SK-N-SH (cell line): ENCODE results near the gene ZNF346. TPM values are rescaled to one million over a fixed set of nuclear protein-coding genes. Genes with fewer than 3 reads are reported as not detected.

Experiments
- CTCF ChIA-PET: fragments of 300-600, 350-600 bp; formaldehyde crosslinking; extraction: SDS; loops from one replicate; lab custom pipeline; 2021; lab: Yijun Ruan, JAX
- POLR2A ChIA-PET: fragments of 350-600 bp; sonication (Branson Sonifier 250); formaldehyde crosslinking; extraction: SDS; loops from one replicate; lab custom pipeline; 2020; ENCODE audit warnings: antibody characterized with exemption, inconsistent platforms; lab: Yijun Ruan, JAX
- DNase-seq: peaks from one replicate; pipeline ENCODE4 v3.0.0; 2012
- H2AFZ ChIP-seq: fragments of 200-600 bp; sonication (generic); 2 replicates; pipeline ENCODE4 v1.8.1; 2016; ENCODE audit warnings: antibody characterized with exemption, mild to moderate bottlenecking, low read depth
- H3F3A ChIP-seq: fragments of 200-600 bp; sonication (generic); replicated peaks from 2 replicates; pipeline ENCODE3; 2016; ENCODE audit warnings: antibody characterized with exemption, mild to moderate bottlenecking; ENCODE audit not compliant: insufficient read depth
- H3K27ac ChIP-seq, 2 experiments: fragments of 200-500 bp in 1 of 2; fragments of 200-600 bp in 1 of 2; sonication (Bioruptor generic) in 1 of 2; sonication (generic), shearing (Covaris generic) in 1 of 2; 2 replicates each; pipeline versions ENCODE4 v1.5.1 to v1.6.1; 2014 to 2016; ENCODE audit warnings: low read depth in 2 of 2, inconsistent platforms in 1 of 2, low read length in 1 of 2, mild to moderate bottlenecking in 1 of 2, mixed read lengths in 1 of 2
- H3K27me3 ChIP-seq: fragments of 200-600 bp; sonication (generic), shearing (Covaris generic); 2 replicates; pipeline ENCODE4 v1.6.1; 2016; ENCODE audit warnings: mixed run types; ENCODE audit not compliant: insufficient read depth
- H3K36me3 ChIP-seq, 2 experiments: fragments of 200-500 bp in 1 of 2; fragments of 200-600 bp in 1 of 2; sonication (Bioruptor generic) in 1 of 2; sonication (generic) in 1 of 2; replicated peaks in 1 of 2; 2 replicates each; pipeline versions ENCODE3 to v1.5.1; 2014 to 2016; ENCODE audit warnings: low read length in 1 of 2, mild to moderate bottlenecking in 1 of 2; ENCODE audit not compliant: insufficient read depth in 2 of 2, control insufficient read depth in 1 of 2
- H3K4me1 ChIP-seq, 2 experiments: fragments of 200-500 bp in 1 of 2; fragments of 200-600 bp in 1 of 2; sonication (Bioruptor generic) in 1 of 2; sonication (generic), shearing (Covaris generic) in 1 of 2; 2 replicates each; pipeline versions ENCODE4 v1.5.1 to v1.6.1; 2014 to 2016; ENCODE audit warnings: low read depth in 1 of 2, low read length in 1 of 2, mixed run types in 1 of 2; ENCODE audit not compliant: insufficient read depth in 2 of 2, control insufficient read depth in 1 of 2
- H3K4me2 ChIP-seq: fragments of 200-600 bp; sonication (generic), shearing (Covaris generic); 2 replicates; pipeline ENCODE4 v1.6.1; 2017; ENCODE audit warnings: mixed run types
- H3K4me3 ChIP-seq, 2 experiments: fragments of 200-500 bp in 1 of 2; fragments of 200-600 bp in 1 of 2; sonication (Bioruptor generic) in 1 of 2; sonication (generic), shearing (Covaris generic) in 1 of 2; 2 replicates each; pipeline versions ENCODE4 v1.5.1 to v1.8.1; 2014 to 2016; ENCODE audit warnings: low read depth in 2 of 2, inconsistent platforms in 1 of 2, low read length in 1 of 2, mild to moderate bottlenecking in 1 of 2, mixed read lengths in 1 of 2, moderate library complexity in 1 of 2
- H3K79me2 ChIP-seq: fragments of 200-600 bp; sonication (generic); 2 replicates; pipeline ENCODE4 v1.8.1; 2017; ENCODE audit warnings: mild to moderate bottlenecking; ENCODE audit not compliant: insufficient read depth
- H3K9ac ChIP-seq: fragments of 200-600 bp; sonication (generic); 2 replicates; pipeline ENCODE4 v1.6.1; 2017; ENCODE audit warnings: mixed run types
- H3K9me2 ChIP-seq: fragments of 200-600 bp; sonication (generic); 2 replicates; pipeline ENCODE4 v1.6.1; 2017; ENCODE audit warnings: mixed run types
- H3K9me3 ChIP-seq: fragments of 200-600 bp; sonication (generic); 2 replicates; pipeline ENCODE4 v1.6.1; 2017; ENCODE audit warnings: mixed run types, mild to moderate bottlenecking, moderate library complexity
- H4K20me1 ChIP-seq: fragments of 200-600 bp; sonication (generic); 2 replicates; pipeline ENCODE4 v1.6.1; 2017; ENCODE audit warnings: mild to moderate bottlenecking, mixed run types; ENCODE audit not compliant: insufficient read depth
- EP300 ChIP-seq, 2 experiments: IDR thresholded peaks; 2 replicates each; pipeline versions ENCODE4 v1.4.0 to v1.6.1; 2012; ENCODE audit warnings: borderline replicate concordance in 1 of 2, low read depth in 1 of 2, low read length in 1 of 2
- EZH2phosphoT487 ChIP-seq: fragments of 200-600 bp; sonication (generic); IDR thresholded peaks from 2 replicates; pipeline ENCODE4 v1.6.1; 2017; ENCODE audit warnings: low read depth, mixed run types, mild to moderate bottlenecking, antibody characterized with exemption, moderate library complexity, borderline replicate concordance
- FOXJ3 ChIP-seq: sonication (generic); formaldehyde crosslinking; IDR thresholded peaks from 2 replicates; pipeline ENCODE4 v1.5.1; 2020; ENCODE audit warnings: mild to moderate bottlenecking, missing genetic modification reagents
- POLR2AphosphoS5 ChIP-seq: IDR thresholded peaks from 2 replicates; pipeline ENCODE4 v1.6.1; 2012; ENCODE audit warnings: low read depth, low read length
- RCOR1 ChIP-seq: fragments of 150-350 bp; IDR thresholded peaks from 2 replicates; pipeline ENCODE4 v1.6.1; 2017; ENCODE audit warnings: antibody characterized with exemption, low read length
- RXRA ChIP-seq: IDR thresholded peaks from 2 replicates; pipeline ENCODE4 v1.4.0; 2012; ENCODE audit warnings: low read depth, mild to moderate bottlenecking, borderline replicate concordance
- TCF12 ChIP-seq: IDR thresholded peaks from 2 replicates; pipeline ENCODE4 v1.4.0; 2012
- WGBS: methylation state at CpG from one replicate; pipeline ENCODE4 v1.1.6; 2017; ENCODE audit warnings: low lambda C conversion rate; 5-methylcytosine and 5-hydroxymethylcytosine counted together
- polyA plus RNA-seq, 3 experiments: library from polyadenylated mRNA; depleted of rRNA; stranded (reverse); fragments of >200 nt; gene quantifications; 2 replicates each; pipeline ENCODE4 v1.2.3, GENCODE V29; 2012
- TF ChIP-seq, protein P1 (sequence below): IDR thresholded peaks from 2 replicates; pipeline ENCODE4 v1.4.0; 2012; ENCODE audit warnings: low read depth, borderline replicate concordance
- TF ChIP-seq, protein P2 (sequence below): IDR thresholded peaks from 2 replicates; pipeline ENCODE4; 2012
- TF ChIP-seq, protein P3 (sequence below): IDR thresholded peaks from 2 replicates; pipeline ENCODE4 v1.6.1; 2012; ENCODE audit warnings: mild to moderate bottlenecking, low read depth, low read length, moderate library complexity
- TF ChIP-seq, protein P4 (sequence below): IDR thresholded peaks from 2 replicates; pipeline ENCODE4 v1.4.0; 2012; ENCODE audit warnings: low read depth

Gene ZNF346
- polyA plus RNA-seq, 1 of the 3 experiments (the other 2 are of a cell fraction) = 15.1 TPM

DNA sequence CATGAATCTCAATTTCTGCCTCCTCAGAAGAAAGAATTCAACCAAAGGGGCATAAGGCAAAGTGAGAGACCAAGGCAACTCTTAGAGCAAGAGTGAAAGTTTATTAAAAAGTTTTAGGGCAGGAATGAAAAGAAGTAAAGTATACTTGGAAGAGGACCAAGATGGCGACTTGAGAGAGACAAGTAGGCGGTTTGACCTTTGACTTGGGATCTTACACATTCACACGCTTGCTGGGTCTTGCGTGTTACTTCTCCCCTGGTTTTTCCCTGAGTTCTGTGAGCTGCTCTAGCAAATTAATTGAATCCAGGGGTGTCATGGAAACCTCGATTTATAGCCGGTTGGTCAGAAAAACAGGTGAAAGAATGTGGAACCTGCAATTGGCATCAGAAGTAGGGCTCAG is 7.0 kb downstream of the ZNF346 start:
- Histone ChIP-seq H3K27ac (no peak overlapping the region), H3K9me3 (peaks cover 8% of the 10 kb centered on the region; the same call in 1 of the 2 replicates), H3K9me2 (no peaks in the 10 kb centered on the region), H3K9ac (no peak overlapping the region), H3K4me3 (no peak overlapping the region), H3K4me2 (no peak overlapping the region), H3K4me1 (no peaks in the 10 kb centered on the region), H3K27me3 (no peaks in the 10 kb centered on the region), H4K20me1 (0 out of 2 replicates have a peak, but pooled peaks cover 3% of the 10 kb centered on the region), H3K36me3 (peaks cover 5 to 36% of the 10 kb centered on the region in 2 experiments), H2AFZ (no peak overlapping the region), H3F3A (peaks cover 4% of the 10 kb centered on the region), H3K79me2 (peaks cover 93% of the 10 kb centered on the region)
- ChIA-PET POLR2A (no interaction called here), CTCF (interaction anchor here (3.3 kb wide), 1 partner anchor 42 kb away, joined by 9 read pairs; no protein-coding TSS in a partner anchor)
- no peak for DNase-seq
- 97% methylated on average over 6 of the region's 6 CpGs for WGBS
- TF ChIP-seq, protein P1, sequence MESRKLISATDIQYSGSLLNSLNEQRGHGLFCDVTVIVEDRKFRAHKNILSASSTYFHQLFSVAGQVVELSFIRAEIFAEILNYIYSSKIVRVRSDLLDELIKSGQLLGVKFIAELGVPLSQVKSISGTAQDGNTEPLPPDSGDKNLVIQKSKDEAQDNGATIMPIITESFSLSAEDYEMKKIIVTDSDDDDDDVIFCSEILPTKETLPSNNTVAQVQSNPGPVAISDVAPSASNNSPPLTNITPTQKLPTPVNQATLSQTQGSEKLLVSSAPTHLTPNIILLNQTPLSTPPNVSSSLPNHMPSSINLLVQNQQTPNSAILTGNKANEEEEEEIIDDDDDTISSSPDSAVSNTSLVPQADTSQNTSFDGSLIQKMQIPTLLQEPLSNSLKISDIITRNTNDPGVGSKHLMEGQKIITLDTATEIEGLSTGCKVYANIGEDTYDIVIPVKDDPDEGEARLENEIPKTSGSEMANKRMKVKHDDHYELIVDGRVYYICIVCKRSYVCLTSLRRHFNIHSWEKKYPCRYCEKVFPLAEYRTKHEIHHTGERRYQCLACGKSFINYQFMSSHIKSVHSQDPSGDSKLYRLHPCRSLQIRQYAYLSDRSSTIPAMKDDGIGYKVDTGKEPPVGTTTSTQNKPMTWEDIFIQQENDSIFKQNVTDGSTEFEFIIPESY = no peak
- TF ChIP-seq POLR2AphosphoS5 = no peak
- TF ChIP-seq RCOR1 = no peak
- TF ChIP-seq, protein P2, sequence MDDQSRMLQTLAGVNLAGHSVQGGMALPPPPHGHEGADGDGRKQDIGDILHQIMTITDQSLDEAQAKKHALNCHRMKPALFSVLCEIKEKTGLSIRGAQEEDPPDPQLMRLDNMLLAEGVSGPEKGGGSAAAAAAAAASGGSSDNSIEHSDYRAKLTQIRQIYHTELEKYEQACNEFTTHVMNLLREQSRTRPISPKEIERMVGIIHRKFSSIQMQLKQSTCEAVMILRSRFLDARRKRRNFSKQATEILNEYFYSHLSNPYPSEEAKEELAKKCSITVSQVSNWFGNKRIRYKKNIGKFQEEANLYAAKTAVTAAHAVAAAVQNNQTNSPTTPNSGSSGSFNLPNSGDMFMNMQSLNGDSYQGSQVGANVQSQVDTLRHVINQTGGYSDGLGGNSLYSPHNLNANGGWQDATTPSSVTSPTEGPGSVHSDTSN = no peak
- TF ChIP-seq, protein P3, sequence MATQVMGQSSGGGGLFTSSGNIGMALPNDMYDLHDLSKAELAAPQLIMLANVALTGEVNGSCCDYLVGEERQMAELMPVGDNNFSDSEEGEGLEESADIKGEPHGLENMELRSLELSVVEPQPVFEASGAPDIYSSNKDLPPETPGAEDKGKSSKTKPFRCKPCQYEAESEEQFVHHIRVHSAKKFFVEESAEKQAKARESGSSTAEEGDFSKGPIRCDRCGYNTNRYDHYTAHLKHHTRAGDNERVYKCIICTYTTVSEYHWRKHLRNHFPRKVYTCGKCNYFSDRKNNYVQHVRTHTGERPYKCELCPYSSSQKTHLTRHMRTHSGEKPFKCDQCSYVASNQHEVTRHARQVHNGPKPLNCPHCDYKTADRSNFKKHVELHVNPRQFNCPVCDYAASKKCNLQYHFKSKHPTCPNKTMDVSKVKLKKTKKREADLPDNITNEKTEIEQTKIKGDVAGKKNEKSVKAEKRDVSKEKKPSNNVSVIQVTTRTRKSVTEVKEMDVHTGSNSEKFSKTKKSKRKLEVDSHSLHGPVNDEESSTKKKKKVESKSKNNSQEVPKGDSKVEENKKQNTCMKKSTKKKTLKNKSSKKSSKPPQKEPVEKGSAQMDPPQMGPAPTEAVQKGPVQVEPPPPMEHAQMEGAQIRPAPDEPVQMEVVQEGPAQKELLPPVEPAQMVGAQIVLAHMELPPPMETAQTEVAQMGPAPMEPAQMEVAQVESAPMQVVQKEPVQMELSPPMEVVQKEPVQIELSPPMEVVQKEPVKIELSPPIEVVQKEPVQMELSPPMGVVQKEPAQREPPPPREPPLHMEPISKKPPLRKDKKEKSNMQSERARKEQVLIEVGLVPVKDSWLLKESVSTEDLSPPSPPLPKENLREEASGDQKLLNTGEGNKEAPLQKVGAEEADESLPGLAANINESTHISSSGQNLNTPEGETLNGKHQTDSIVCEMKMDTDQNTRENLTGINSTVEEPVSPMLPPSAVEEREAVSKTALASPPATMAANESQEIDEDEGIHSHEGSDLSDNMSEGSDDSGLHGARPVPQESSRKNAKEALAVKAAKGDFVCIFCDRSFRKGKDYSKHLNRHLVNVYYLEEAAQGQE = no peak
- TF ChIP-seq RXRA = no peak
- no peak for TF ChIP-seq TCF12
- TF ChIP-seq, protein P4, sequence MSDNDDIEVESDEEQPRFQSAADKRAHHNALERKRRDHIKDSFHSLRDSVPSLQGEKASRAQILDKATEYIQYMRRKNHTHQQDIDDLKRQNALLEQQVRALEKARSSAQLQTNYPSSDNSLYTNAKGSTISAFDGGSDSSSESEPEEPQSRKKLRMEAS = no peak
- TF ChIP-seq EZH2phosphoT487 = no peak
- TF ChIP-seq FOXJ3 (CRISPR knock-in tag) = no peak
- TF ChIP-seq EP300 (IDR thresholded peaks at IDR 0.05; ENCODE audit: borderline replicate concordance in 1 of 2, low read depth in 1 of 2, low read length in 1 of 2) = no peak
